HL-60/S4 treated with phorbol 12-myristate 13-acetate at 8.2 ng/mL for 4 days and 3 days (cell line): ENCODE results near the gene RICTOR.
"Not testable (repeated sequence)": the region's sequence is repeated elsewhere in the genome, so short reads cannot be mapped to it uniquely, and the experiment has no call there.

Experiments
- in situ Hi-C: fragments of 300-500 bp; cut with MboI; formaldehyde crosslinking; loops from 2 replicates; pipeline ENCODE4 v1.15.0; 2022; ENCODE audit warnings: low sequenced_read_pairs

Gene RICTOR

GRCh38 chr5:39013938-39014337, 60.3 kb downstream of the RICTOR start:
- in situ Hi-C loops: no loop called here

GRCh38 chr5:39010958-39011357, 63.2 kb downstream of the RICTOR start:
- in situ Hi-C loops: not testable (repeated sequence)

- in situ Hi-C loops: no loop called here
Observed at GRCh38 chr5:39009981-39010380, 64.2 kb downstream of the RICTOR start.

- in situ Hi-C loops: no loop called here
Observed at GRCh38 chr5:39009280-39009679, 64.9 kb downstream of the RICTOR start.

- in situ Hi-C loops: no loop called here
Observed at GRCh38 chr5:39006650-39007049, 67.5 kb downstream of the RICTOR start.

- in situ Hi-C loops: no loop called here
Observed at GRCh38 chr5:39005566-39006232, 68.5 kb downstream of the RICTOR start.

- in situ Hi-C loops: no loop called here
Observed at GRCh38 chr5:39001683-39002082, 72.5 kb downstream of the RICTOR start.

GRCh38 chr5:38999037-38999436, 75.2 kb downstream of the RICTOR start:
- in situ Hi-C loops: no loop called here

GRCh38 chr5:38997591-38997990, 76.6 kb downstream of the RICTOR start:
- in situ Hi-C loops: no loop called here

- in situ Hi-C loops: no loop called here
Observed at GRCh38 chr5:38996123-38996522, 78.1 kb downstream of the RICTOR start.

- in situ Hi-C loops: no loop called here
Observed at GRCh38 chr5:38994324-38994927, 79.8 kb downstream of the RICTOR start.

- in situ Hi-C loops: not testable (repeated sequence)
Observed at GRCh38 chr5:38989974-38990719, 84.1 kb downstream of the RICTOR start.

- in situ Hi-C loops: no loop called here
Observed at GRCh38 chr5:38985909-38986452, 88.2 kb downstream of the RICTOR start.

GRCh38 chr5:38979535-38979934, 94.7 kb downstream of the RICTOR start:
- in situ Hi-C loops: no loop called here

- in situ Hi-C loops: no loop called here
Observed at GRCh38 chr5:38978036-38978435, 96.2 kb downstream of the RICTOR start.

GRCh38 chr5:38968665-38969064, 105.5 kb downstream of the RICTOR start:
- in situ Hi-C loops: loop anchor here (25.0 kb wide), 1 partner anchor 119 kb away; no protein-coding TSS in a partner anchor

- in situ Hi-C loops: loop anchor here (25.0 kb wide), 1 partner anchor 126 kb away; no protein-coding TSS in a partner anchor
Observed at GRCh38 chr5:38961691-38962090, 112.5 kb downstream of the RICTOR start.

GRCh38 chr5:38953426-38954012, 120.7 kb downstream of the RICTOR start:
- in situ Hi-C loops: loop anchor here (25.0 kb wide), 1 partner anchor 134 kb away; no protein-coding TSS in a partner anchor

- in situ Hi-C loops: no loop called here
Observed at GRCh38 chr5:38948501-38948900, 125.7 kb downstream of the RICTOR start.

- in situ Hi-C loops: no loop called here
Observed at GRCh38 chr5:38944282-38944681, 129.9 kb downstream of the RICTOR start.

- in situ Hi-C loops: no loop called here
Observed at GRCh38 chr5:38941912-38942311, 132.3 kb downstream of the RICTOR start.
